H9 (cell line): ENCODE measurements around the gene SLC9A1. TPM values are rescaled to one million over a fixed set of nuclear protein-coding genes. Genes with fewer than 3 reads are reported as not detected.
A peak's percentile ranks its signal among the peaks of the same experiment; 100 is the strongest.

ENCODE experiments used
- DNase-seq: peaks from one replicate; pipeline ENCODE4 v3.0.0-alpha.2; 2017
- H2AFZ ChIP-seq: one replicate; pipeline ENCODE4 v1.6.1; 2013; ENCODE audit warnings: mild to moderate bottlenecking, low read length, control low read depth, moderate library complexity
- H2AK5ac ChIP-seq: 2 replicates; pipeline ENCODE4 v1.6.1; 2013; ENCODE audit warnings: low read length, control low read depth, mixed read lengths; ENCODE audit not compliant: insufficient read length
- H2BK120ac ChIP-seq: one replicate; pipeline ENCODE4 v1.6.1; 2013; ENCODE audit warnings: low read depth, mild to moderate bottlenecking, low read length, control low read depth, inconsistent platforms; ENCODE audit not compliant: poor library complexity, severe bottlenecking
- H2BK12ac ChIP-seq: 2 replicates; pipeline ENCODE4 v1.6.1; 2013; ENCODE audit warnings: low read length, control low read depth, mixed read lengths, low read depth; ENCODE audit not compliant: insufficient read length
- H2BK15ac ChIP-seq: 2 replicates; pipeline ENCODE4 v1.6.1; 2013; ENCODE audit warnings: low read depth, low read length, control low read depth
- H2BK20ac ChIP-seq: one replicate; pipeline ENCODE4 v1.6.1; 2013; ENCODE audit warnings: low read depth, mild to moderate bottlenecking, low read length, control low read depth, inconsistent platforms; ENCODE audit not compliant: poor library complexity, severe bottlenecking
- H2BK5ac ChIP-seq: 2 replicates; pipeline ENCODE4 v1.6.1; 2013; ENCODE audit warnings: low read length, control low read depth, mixed read lengths; ENCODE audit not compliant: insufficient read length
- H3K14ac ChIP-seq: 2 replicates; pipeline ENCODE4 v1.6.1; 2013; ENCODE audit warnings: low read length, control low read depth; ENCODE audit not compliant: insufficient read depth
- H3K18ac ChIP-seq: 2 replicates; pipeline ENCODE4 v1.6.1; 2013; ENCODE audit warnings: low read depth, mild to moderate bottlenecking, mixed read lengths, low read length, control low read depth; ENCODE audit not compliant: insufficient read length
- H3K23ac ChIP-seq: 2 replicates; pipeline ENCODE4 v1.6.1; 2013; ENCODE audit warnings: low read length, control low read depth, mixed read lengths, low read depth; ENCODE audit not compliant: insufficient read length
- H3K23me2 ChIP-seq: 2 replicates; pipeline ENCODE4 v1.6.1; 2013; ENCODE audit warnings: low read depth, mild to moderate bottlenecking, mixed read lengths, low read length, control low read depth; ENCODE audit not compliant: insufficient read length, poor library complexity, severe bottlenecking
- H3K27ac ChIP-seq: 2 replicates; pipeline ENCODE4 v1.5.1; 2013; ENCODE audit warnings: low read length, control low read depth, mixed read lengths, low read depth; ENCODE audit not compliant: insufficient read length
- H3K27me3 ChIP-seq: 2 replicates; pipeline ENCODE4 v1.6.1; 2013; ENCODE audit warnings: low read length, control low read depth, inconsistent platforms; ENCODE audit not compliant: insufficient read depth
- H3K4ac ChIP-seq: 2 replicates; pipeline ENCODE4 v1.6.1; 2013; ENCODE audit warnings: low read depth, mild to moderate bottlenecking, control low read depth, inconsistent platforms, low read length, moderate library complexity
- H3K4me1 ChIP-seq: 2 replicates; pipeline ENCODE4 v1.6.1; 2013; ENCODE audit warnings: low read length, control low read depth, inconsistent platforms; ENCODE audit not compliant: insufficient read depth
- H3K4me2 ChIP-seq: 2 replicates; pipeline ENCODE4 v1.6.1; 2013; ENCODE audit warnings: low read length, control low read depth, mixed read lengths; ENCODE audit not compliant: insufficient read length, insufficient read depth
- H3K56ac ChIP-seq: 2 replicates; pipeline ENCODE4 v1.6.1; 2013; ENCODE audit warnings: low read depth, mild to moderate bottlenecking, mixed read lengths, low read length, control low read depth; ENCODE audit not compliant: insufficient read length
- H3K79me1 ChIP-seq: 2 replicates; pipeline ENCODE4 v1.6.1; 2013; ENCODE audit warnings: low read depth, mild to moderate bottlenecking, moderate library complexity, low read length, control low read depth, inconsistent platforms; ENCODE audit not compliant: insufficient read depth, poor library complexity, severe bottlenecking
- H3K79me2 ChIP-seq: 2 replicates; pipeline ENCODE4 v1.6.1; 2013; ENCODE audit warnings: low read length, control low read depth, inconsistent platforms; ENCODE audit not compliant: insufficient read depth
- H3K9ac ChIP-seq: 2 replicates; pipeline ENCODE4 v1.6.1; 2013; ENCODE audit warnings: low read length, control low read depth, mixed read lengths; ENCODE audit not compliant: insufficient read length; ENCODE audit errors: extremely low read depth
- H3K9me3 ChIP-seq: one replicate; pipeline ENCODE4 v1.6.1; 2013; ENCODE audit warnings: low read depth, low read length, inconsistent platforms; ENCODE audit not compliant: control insufficient read depth
- H3T11ph ChIP-seq: one replicate; pipeline ENCODE4 v1.6.1; 2013; ENCODE audit warnings: mild to moderate bottlenecking, low read length, control low read depth, inconsistent platforms
- H4K20me1 ChIP-seq: one replicate; pipeline ENCODE4 v1.6.1; 2013; ENCODE audit not compliant: control insufficient read depth, insufficient read length, insufficient read depth
- H4K5ac ChIP-seq: 2 replicates; pipeline ENCODE4 v1.6.1; 2013; ENCODE audit warnings: low read depth, mild to moderate bottlenecking, mixed read lengths, low read length, control low read depth; ENCODE audit not compliant: insufficient read length
- H4K8ac ChIP-seq: replicated peaks from 2 replicates; pipeline ENCODE4 v1.6.1; 2013; ENCODE audit warnings: low read length, control low read depth, mixed read lengths, low read depth; ENCODE audit not compliant: insufficient read length
- H4K91ac ChIP-seq: 2 replicates; pipeline ENCODE4 v1.6.1; 2013; ENCODE audit warnings: low read depth, mild to moderate bottlenecking, moderate library complexity, mixed read lengths, low read length, control low read depth; ENCODE audit not compliant: insufficient read length
- H3K27ac Mint-ChIP-seq, 3 experiments: 2 replicates in 2 of 3; 3 replicates in 1 of 3; pipeline ENCODE4 v1.8.0; 2020 to 2021; ENCODE audit warnings: mixed read lengths in 3 of 3, mild to moderate bottlenecking in 1 of 3, moderate library complexity in 1 of 3
- H3K27me3 Mint-ChIP-seq: 2 replicates; pipeline ENCODE4 v1.8.0; 2021; ENCODE audit warnings: low read depth, mild to moderate bottlenecking, moderate library complexity, mixed read lengths
- H3K36me3 Mint-ChIP-seq, 3 experiments: 2 replicates in 2 of 3; 3 replicates in 1 of 3; pipeline ENCODE4 v1.8.0; 2020 to 2021; ENCODE audit warnings: low read depth in 3 of 3, mixed read lengths in 3 of 3; ENCODE audit not compliant: insufficient read depth in 1 of 3
- H3K4me1 Mint-ChIP-seq, 2 experiments: 2 replicates each; pipeline ENCODE4 v1.8.0; 2020; ENCODE audit warnings: mixed read lengths in 2 of 2
- H3K4me3 Mint-ChIP-seq, 2 experiments: 2 replicates in 1 of 2; 3 replicates in 1 of 2; pipeline ENCODE4 v1.8.0; 2020 to 2021; ENCODE audit warnings: mild to moderate bottlenecking in 2 of 2, mixed read lengths in 2 of 2, moderate library complexity in 1 of 2
- H3K9me3 Mint-ChIP-seq, 2 experiments: 2 replicates in 1 of 2; 3 replicates in 1 of 2; pipeline ENCODE4 v1.8.0; 2020; ENCODE audit warnings: mild to moderate bottlenecking in 2 of 2, mixed read lengths in 2 of 2, moderate library complexity in 1 of 2
- WGBS: extraction: QIAGEN DNeasy Blood & Tissue Kit; methylation state at CpG from one replicate; pipeline ENCODE4 v1.1.7; 2013; ENCODE audit warnings: missing lambda C conversion rate, low lambda C conversion rate, mixed read lengths; ENCODE audit not compliant: insufficient read length; ENCODE audit errors: extremely low coverage; 5-methylcytosine and 5-hydroxymethylcytosine counted together
- total RNA-seq: library from RNA; stranded (reverse); gene quantifications from 2 replicates; pipeline ENCODE4 v1.2.1, GENCODE V29; 2021
- TF ChIP-seq, protein P1 (sequence below): fragments of 200-600 bp; sonication (generic); conservative IDR thresholded peaks from 3 replicates; pipeline ENCODE4 v1.8.0; 2021; ENCODE audit warnings: antibody characterized with exemption, mild to moderate bottlenecking

Gene SLC9A1
- total RNA-seq, 1 experiment from 2014 or later: 20.8 TPM

DNA sequence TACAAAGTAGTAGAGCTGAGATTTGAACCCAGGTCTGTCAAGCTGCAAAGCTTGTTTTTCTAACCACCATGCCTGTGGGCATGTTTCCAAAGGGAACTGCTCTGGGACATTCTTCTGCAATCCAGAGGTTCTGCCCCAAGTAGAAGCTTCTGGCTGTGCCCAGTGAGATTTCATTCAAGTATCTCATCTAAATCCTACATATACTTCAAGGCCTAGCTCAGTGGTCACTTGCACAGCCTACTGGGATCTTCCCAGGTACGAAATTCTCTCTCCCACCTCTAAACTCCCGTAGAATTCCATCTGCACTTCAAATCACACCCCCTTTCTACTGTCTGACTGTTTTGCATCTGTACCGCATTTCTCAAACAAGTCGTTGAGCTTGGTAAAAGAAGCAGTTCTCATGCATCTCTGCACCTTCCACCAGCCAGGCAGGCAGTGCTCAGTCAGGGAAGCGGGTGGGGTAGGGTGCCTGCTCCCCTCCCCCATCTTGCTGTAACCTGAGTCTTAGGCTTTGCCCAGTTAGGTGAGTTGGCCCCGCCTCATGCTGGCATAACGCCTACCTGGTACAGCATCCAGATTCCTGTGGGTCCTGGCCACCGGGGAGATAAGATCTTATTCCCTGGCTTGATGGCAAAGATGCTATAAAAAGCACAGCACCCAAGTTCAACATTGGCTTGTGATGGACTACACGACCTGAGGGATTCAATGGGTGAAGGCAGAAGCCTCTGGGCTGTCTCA lies 13.5 kb downstream of the SLC9A1 start:
- H3K9ac ChIP-seq: no peak overlapping the region

More for the DNA sequence above, 13.5 kb downstream of the SLC9A1 start:
- Histone ChIP-seq H3K27me3 (no peaks in the 10 kb centered on the region), H2BK20ac (no peak overlapping the region), H3K9me3 (no peaks in the 10 kb centered on the region), H3K4me1 (peaks cover 14% of the 10 kb centered on the region), H2BK12ac (no peak overlapping the region), H3K14ac (no peak overlapping the region), H4K20me1 (no peaks in the 10 kb centered on the region), H3K27ac (no peak overlapping the region), H2BK120ac (no peak overlapping the region), H3K4me2 (no peak overlapping the region), H3K56ac (no peak overlapping the region), H2AK5ac (no peak overlapping the region), H4K5ac (no peak overlapping the region), H3K4ac (no peak overlapping the region), H2BK15ac (no peak overlapping the region), H3T11ph (no peak overlapping the region), H3K23me2 (no peaks in the 10 kb centered on the region), H3K79me1 (no peaks in the 10 kb centered on the region), H3K79me2 (no peaks in the 10 kb centered on the region), H4K91ac (no peak overlapping the region), H2BK5ac (no peak overlapping the region), H3K23ac (no peak overlapping the region), H3K18ac (no peak overlapping the region), H2AFZ (no peak overlapping the region), H4K8ac (no peak overlapping the region)
- 0 out of 5 replicates have a peak, but pooled peaks cover 0 to 3% of the 10 kb centered on the region in 2 experiments for H3K9me3 Mint-ChIP-seq
- no peaks in the 10 kb centered on the region; the same call in none of the 2 replicates for H3K27me3 Mint-ChIP-seq
- peak; percentile 56 for DNase-seq
- peaks cover 0 to 9% (median 6%) of the 10 kb centered on the region in 3 experiments; a peak in 3 of 7 replicates for H3K36me3 Mint-ChIP-seq
- peak overlapping the region in 1 of 2 experiments; percentile 18; a peak in 1 of 5 replicates for H3K4me3 Mint-ChIP-seq
- H3K27ac Mint-ChIP-seq: peak overlapping the region in 1 of 3 experiments; percentile 52; a peak in 2 of 7 replicates
- peaks cover 64 to 68% of the 10 kb centered on the region in 2 experiments for H3K4me1 Mint-ChIP-seq
- TF ChIP-seq, protein P1, sequence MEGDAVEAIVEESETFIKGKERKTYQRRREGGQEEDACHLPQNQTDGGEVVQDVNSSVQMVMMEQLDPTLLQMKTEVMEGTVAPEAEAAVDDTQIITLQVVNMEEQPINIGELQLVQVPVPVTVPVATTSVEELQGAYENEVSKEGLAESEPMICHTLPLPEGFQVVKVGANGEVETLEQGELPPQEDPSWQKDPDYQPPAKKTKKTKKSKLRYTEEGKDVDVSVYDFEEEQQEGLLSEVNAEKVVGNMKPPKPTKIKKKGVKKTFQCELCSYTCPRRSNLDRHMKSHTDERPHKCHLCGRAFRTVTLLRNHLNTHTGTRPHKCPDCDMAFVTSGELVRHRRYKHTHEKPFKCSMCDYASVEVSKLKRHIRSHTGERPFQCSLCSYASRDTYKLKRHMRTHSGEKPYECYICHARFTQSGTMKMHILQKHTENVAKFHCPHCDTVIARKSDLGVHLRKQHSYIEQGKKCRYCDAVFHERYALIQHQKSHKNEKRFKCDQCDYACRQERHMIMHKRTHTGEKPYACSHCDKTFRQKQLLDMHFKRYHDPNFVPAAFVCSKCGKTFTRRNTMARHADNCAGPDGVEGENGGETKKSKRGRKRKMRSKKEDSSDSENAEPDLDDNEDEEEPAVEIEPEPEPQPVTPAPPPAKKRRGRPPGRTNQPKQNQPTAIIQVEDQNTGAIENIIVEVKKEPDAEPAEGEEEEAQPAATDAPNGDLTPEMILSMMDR: no peak
- WGBS: no CpG with 5 or more reads among the region's 9 CpGs
